HUES6 (cell line): ENCODE results near the gene AP3D1.

Experiments
- H3K27ac ChIP-seq: 2 replicates; pipeline ENCODE4 v1.7.0; 2013; ENCODE audit warnings: low read depth, mild to moderate bottlenecking, low read length, inconsistent platforms
- H3K27me3 ChIP-seq: 2 replicates; pipeline ENCODE4 v1.6.1; 2013; ENCODE audit warnings: low read length; ENCODE audit not compliant: control insufficient read depth, insufficient read depth
- H3K36me3 ChIP-seq: 2 replicates; pipeline ENCODE4 v1.6.1; 2013; ENCODE audit warnings: low read length; ENCODE audit not compliant: control insufficient read depth, insufficient read depth
- H3K4me1 ChIP-seq: 2 replicates; pipeline ENCODE4 v1.6.1; 2013; ENCODE audit warnings: low read length; ENCODE audit not compliant: control insufficient read depth, insufficient read depth
- H3K4me3 ChIP-seq: 2 replicates; pipeline ENCODE4 v1.5.1; 2013; ENCODE audit warnings: low read depth, low read length
- H3K9ac ChIP-seq: one replicate; pipeline ENCODE4 v1.6.1; 2013; ENCODE audit warnings: mild to moderate bottlenecking, low read length
- H3K9me3 ChIP-seq: 2 replicates; pipeline ENCODE4 v1.6.1; 2013; ENCODE audit warnings: low read depth, low read length; ENCODE audit not compliant: control insufficient read depth, insufficient read depth

The AP3D1 gene

DNA sequence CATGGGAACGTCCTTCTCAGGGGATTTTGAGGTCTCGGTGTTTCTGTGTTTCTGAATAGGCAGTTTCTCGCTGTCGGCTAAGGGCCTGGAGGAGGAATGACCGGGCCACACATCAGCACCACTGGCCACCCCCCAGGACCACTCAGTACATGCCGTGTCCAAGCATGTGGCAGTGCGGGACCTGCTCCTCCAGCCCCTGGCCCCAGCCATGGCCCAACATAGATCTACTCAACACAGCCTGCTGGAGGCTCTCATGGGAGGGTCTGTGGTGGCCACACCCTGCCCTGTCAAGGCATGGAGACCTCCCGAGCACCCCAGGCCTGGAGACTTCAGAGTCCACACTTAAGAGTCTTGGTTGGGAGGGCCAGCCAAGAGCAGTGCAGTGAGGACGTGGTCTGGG, 37.1 kb downstream of the AP3D1 start:
- no peaks in the 10 kb centered on the region for H3K27me3 ChIP-seq
- peaks cover 100% of the 10 kb centered on the region for H3K36me3 ChIP-seq
- H3K9me3 ChIP-seq: no peaks in the 10 kb centered on the region
- H3K4me1 ChIP-seq: no peaks in the 10 kb centered on the region
- H3K27ac ChIP-seq: no peak overlapping the region
- H3K9ac ChIP-seq: no peak overlapping the region
- H3K4me3 ChIP-seq: no peak overlapping the region

DNA sequence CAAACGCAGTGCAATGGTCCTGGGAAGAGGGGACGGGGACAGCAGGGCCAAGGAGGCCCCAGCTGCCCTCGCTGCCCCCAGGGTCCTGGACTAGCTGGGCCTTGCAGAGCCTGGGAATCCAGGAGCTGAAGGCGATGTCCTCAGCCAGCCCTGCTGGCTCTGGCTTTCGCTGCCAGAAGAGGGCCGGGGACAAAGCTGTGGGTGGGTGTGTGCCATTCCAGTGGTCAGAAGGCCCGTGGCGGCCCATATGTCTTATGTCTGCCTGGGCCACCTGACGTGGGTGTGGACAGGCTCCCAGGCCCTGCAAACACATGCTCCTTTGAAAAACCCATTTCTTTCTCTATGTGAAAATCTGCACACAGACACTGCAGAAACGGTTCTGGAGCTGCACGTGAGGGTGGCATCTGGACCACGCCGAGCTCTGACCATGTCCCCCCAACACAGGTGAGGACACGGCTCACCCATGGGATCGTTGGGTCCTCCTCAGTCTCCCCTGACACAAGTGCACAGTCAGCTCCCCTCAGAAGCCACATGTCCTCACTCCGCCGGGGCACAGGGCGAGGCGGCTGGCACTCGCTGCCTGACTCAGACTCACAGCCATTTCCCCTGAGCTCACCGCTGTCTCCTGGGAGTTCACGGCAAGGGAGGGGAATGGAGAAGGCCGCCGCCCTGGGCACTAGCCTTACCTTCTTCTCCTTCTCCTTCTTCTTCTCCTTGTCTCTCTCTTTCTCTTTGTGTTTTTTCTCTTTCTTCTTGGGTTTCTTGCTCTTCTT, 37.7 kb downstream of the AP3D1 start:
- no peaks in the 10 kb centered on the region for H3K9me3 ChIP-seq
- H3K4me1 ChIP-seq: no peaks in the 10 kb centered on the region
- no peak overlapping the region for H3K4me3 ChIP-seq
- H3K27ac ChIP-seq: no peak overlapping the region
- H3K27me3 ChIP-seq: no peaks in the 10 kb centered on the region
- H3K36me3 ChIP-seq: peaks cover 100% of the 10 kb centered on the region
- no peak overlapping the region for H3K9ac ChIP-seq

DNA sequence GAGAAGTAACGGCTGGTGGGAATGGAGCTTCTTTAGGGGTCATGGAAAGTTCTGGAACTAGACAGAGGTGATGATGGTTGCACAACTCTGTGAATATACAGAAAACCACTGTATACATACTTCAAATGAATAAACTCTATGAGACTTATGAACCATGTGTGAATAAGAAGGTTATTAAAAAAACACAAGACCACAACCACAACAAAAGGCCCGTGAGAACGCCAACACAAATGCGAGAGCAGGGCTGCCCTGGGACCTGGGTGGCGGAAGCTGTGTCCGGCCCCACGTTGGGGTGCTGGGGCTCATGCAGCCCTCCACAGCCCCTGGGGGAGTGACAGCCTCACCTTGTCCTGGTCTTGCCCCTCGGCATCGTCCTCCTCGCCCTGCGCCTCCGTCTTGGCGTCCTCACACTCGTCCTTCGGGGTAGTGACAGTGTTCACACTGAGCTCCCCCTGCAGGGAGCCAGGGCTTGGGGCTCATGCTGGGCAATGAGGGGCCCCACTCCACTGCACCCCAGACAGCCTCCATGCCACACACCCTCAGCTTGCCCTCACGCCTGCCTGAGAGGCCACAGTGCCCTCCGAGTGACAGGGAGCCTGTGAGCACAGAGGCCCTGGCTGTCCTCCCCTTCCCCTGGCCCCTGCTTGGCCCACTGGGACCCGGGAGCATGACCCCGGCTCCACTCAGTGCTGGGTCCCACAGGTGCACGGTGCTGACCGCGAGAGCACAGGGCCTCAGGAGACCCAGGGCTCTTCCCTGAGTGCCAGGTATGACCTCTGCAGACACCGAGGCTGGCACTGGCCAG, 38.6 kb downstream of the AP3D1 start:
- Histone ChIP-seq H3K27ac (no peak overlapping the region), H3K9me3 (no peaks in the 10 kb centered on the region), H3K4me1 (no peaks in the 10 kb centered on the region), H3K4me3 (no peak overlapping the region), H3K9ac (no peak overlapping the region), H3K36me3 (peaks cover 100% of the 10 kb centered on the region), H3K27me3 (no peaks in the 10 kb centered on the region)

DNA sequence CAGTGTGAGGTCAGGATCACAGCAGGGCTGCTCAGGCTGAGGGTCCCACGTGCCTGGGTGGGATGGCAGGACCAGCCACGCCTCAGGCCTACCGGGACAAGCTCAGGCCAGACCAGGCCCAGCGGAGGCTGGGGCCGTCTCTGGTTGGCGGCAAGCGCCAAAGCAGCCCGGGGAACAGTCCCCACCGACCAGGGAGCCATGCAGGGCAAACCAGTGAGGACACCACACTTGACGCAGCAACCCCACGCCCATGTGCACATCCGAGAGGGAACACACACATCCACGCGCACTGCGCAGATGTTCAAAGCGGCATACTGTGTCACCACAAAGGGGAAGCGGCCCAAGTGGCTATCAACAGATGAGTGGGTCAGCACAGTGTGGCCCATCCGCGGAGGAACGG, 39.5 kb downstream of the AP3D1 start:
- Histone ChIP-seq H3K9me3 (no peaks in the 10 kb centered on the region), H3K4me1 (no peaks in the 10 kb centered on the region), H3K27ac (no peak overlapping the region), H3K36me3 (peaks cover 98% of the 10 kb centered on the region), H3K4me3 (no peak overlapping the region), H3K27me3 (no peaks in the 10 kb centered on the region), H3K9ac (no peak overlapping the region)

DNA sequence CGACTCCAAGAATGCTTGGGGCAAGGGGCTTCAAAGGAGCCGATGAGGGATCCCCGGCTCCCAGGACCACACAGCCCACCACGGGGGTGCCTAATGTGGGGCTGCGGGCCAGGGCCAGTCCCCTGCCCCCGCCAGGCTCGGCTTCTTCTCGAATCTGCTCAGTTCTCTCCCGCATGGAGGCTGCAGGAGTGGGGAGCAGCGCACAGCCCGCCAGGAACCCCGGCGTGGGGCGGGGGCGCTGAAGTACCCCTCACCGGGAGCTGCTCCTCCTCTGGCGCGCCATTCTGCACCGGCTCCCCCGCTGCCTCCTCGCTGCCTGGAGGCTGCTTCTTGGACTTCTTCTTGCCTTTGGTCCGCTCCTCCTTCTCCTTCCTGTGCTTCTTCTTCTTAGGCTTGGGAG, 39.9 kb downstream of the AP3D1 start:
- H3K9ac ChIP-seq: no peak overlapping the region
- peaks cover 4% of the 10 kb centered on the region; the same call in 1 of the 2 replicates for H3K9me3 ChIP-seq
- no peak overlapping the region for H3K4me3 ChIP-seq
- H3K27ac ChIP-seq: no peak overlapping the region
- H3K4me1 ChIP-seq: no peaks in the 10 kb centered on the region
- H3K27me3 ChIP-seq: no peaks in the 10 kb centered on the region
- peaks cover 98% of the 10 kb centered on the region for H3K36me3 ChIP-seq

DNA sequence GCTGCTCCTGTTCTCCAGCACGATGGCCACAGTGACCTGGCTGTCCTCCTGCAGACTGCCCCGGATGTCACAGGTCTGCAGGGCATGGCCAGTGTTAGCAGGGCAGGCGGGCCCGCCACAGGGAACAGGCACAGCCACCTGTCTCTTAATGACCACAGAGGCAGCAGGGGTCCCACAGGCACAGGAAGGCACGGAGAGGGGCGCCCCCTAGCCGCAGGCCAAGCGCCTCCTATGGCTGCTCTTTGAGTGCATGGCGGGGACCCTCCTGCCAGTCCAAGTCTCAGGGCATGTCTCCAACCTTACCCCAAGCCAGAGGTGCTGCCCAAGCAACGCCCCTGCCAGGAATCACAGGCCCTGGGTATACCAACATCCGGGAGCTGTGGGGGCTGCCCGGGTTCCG, 40.5 kb downstream of the AP3D1 start:
- H3K27me3 ChIP-seq: no peaks in the 10 kb centered on the region
- H3K36me3 ChIP-seq: peaks cover 98% of the 10 kb centered on the region
- H3K4me1 ChIP-seq: no peaks in the 10 kb centered on the region
- H3K9ac ChIP-seq: no peak overlapping the region
- peaks cover 9% of the 10 kb centered on the region for H3K9me3 ChIP-seq
- H3K4me3 ChIP-seq: no peak overlapping the region
- no peak overlapping the region for H3K27ac ChIP-seq

DNA sequence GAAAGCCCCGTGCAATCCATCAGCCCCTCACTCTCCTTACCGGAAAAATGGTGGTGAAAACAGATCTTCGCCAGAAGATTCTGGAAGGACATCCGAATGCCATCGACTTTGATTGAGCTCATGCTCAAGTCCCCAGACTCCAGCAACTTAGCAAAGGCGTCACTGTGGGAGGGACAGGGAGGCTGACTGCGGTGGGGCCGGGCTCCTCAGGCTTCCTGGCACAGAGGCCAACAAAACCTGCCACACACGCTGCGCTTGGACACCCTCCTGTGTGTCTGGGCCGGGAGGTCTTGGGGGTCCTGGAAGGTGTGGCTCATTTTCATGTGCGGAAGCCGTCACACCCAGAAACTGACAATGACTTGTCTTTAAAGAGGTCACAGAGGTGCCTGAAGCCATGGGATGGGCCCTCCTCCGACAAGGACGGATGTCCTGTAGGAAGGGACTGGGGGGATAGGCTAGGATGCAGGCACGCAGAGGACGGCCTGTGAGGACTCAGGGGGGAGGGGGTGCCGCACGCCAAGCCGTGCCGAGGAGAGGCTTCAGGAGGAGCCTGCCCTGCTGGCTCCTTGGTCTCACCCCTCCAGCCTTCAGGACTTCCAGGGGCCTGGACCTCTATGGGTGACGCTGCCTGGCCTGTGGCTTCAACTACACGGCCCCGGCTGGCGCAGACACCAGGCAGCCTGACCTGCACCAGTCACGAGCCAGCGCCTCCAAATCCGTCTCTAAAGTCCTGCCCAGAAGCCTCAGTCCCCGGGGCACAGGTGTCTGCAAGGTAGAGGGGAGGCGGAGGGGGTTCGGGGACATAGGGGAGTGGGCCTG, 42.1 kb downstream of the AP3D1 start:
- Histone ChIP-seq H3K27me3 (no peaks in the 10 kb centered on the region), H3K4me1 (no peaks in the 10 kb centered on the region), H3K4me3 (no peak overlapping the region), H3K27ac (no peak overlapping the region), H3K9ac (no peak overlapping the region), H3K36me3 (peaks cover 95% of the 10 kb centered on the region), H3K9me3 (peaks cover 16% of the 10 kb centered on the region)

DNA sequence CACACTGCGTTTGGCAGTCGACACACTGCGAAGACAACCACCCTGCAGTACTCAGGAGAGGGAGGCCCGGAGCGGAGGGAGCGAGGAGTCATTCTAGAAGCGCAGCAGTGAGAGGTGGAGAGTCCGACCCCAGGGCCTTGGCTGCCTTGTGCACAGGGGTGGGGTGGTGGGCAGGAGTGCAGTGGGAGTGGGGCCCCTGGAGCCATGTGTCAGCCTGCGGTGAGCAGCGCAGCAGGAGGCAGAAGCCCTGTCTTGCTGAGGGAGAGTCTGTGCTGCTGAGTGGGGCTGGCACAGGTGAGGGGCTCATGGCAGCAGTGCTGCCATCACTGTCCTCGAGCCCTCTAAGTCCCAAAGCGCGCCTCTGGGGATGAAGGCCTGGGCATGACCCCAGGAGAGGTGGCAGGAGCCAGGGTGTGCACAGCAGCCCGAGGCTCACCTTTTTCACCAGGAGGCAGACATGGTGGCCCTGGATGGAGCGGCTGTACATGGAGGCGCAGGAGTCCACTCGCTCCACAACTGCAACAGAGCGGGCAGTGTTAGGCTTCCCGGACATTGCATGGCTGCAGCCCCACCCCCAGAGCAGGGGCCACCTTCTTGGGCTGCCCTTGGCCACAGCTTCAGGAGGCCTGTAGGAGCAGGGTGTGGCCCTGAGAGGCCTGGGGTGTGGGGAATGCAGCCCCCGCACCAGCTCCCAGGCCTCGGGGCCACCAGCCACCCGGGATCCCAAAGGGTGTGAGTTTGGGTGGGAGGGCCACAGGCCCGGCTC, 42.9 kb downstream of the AP3D1 start:
- Histone ChIP-seq H3K36me3 (peaks cover 95% of the 10 kb centered on the region), H3K4me1 (no peaks in the 10 kb centered on the region), H3K4me3 (no peak overlapping the region), H3K27ac (no peak overlapping the region), H3K9me3 (peaks cover 16% of the 10 kb centered on the region), H3K9ac (no peak overlapping the region), H3K27me3 (no peaks in the 10 kb centered on the region)

DNA sequence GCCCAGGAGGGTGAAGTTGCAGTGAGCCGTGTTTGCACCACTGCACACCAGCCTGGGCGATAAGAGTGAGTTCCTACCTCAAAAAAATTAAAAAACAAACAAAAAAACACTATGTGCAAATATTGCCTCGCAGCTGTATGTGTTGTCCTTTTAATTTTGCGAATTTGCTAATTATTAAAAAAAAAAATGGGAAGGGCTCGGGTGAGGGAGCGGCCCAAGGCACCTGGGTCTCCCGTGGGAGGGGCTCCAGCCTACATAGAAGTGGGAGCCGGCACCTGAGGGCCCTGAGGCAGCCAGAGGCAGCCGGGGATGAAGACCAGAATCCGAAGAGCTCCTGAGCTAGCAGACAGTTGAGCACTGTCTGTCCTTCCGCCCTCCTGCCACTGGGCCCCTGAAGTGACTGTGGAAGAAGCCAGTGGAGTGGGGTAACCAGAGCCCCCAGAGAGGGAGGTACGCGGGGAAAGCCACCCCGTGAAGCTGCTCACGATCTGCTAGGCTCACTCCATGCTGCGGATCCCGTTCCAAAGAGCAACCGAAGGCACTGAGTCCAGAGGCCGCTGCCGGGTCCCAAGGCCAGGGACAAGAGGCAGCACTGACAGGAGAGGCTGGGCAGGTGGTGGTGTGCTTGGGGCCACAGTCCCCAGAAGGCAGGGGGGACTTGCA, 48.2 kb downstream of the AP3D1 start:
- H3K36me3 ChIP-seq: peaks cover 78% of the 10 kb centered on the region
- H3K9ac ChIP-seq: no peak overlapping the region
- H3K27ac ChIP-seq: no peak overlapping the region

More for the DNA sequence above, 48.2 kb downstream of the AP3D1 start:
- Histone ChIP-seq H3K4me1 (no peaks in the 10 kb centered on the region), H3K4me3 (no peak overlapping the region), H3K9me3 (peaks cover 16% of the 10 kb centered on the region), H3K27me3 (no peaks in the 10 kb centered on the region)
